Panc1 (cell line): Measurements from ENCODE around the gene VPS26A.

Source experiments
- TCF7L2 ChIP-seq: IDR thresholded peaks from 2 replicates; pipeline ENCODE4 v1.6.1; 2011; ENCODE audit warnings: mild to moderate bottlenecking, low read depth, low read length, inconsistent platforms
- TF ChIP-seq, protein P1 (sequence below): fragments of 450-650 bp; IDR thresholded peaks from 2 replicates; pipeline ENCODE4 v1.5.1; 2017; ENCODE audit warnings: mild to moderate bottlenecking

DNA sequence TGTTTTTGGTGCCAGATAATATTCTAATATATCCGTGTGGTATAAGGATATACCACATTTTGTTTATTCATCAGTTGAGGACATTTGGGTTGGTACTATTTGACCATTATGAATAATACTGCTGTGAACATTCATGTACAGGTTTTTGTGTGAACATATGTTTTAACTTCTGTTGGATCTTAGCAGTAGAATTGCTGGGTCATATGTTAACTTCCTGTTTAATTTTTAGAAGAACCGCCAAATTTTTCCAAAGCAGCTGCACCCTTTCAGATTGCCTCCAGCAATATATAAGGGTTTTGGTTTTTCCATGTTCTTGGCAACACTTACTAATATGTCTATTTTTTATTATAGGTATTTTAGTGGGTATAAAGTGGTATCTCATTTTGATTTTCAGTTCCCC, 22.8 kb downstream of the VPS26A start:
- TF ChIP-seq, protein P1, sequence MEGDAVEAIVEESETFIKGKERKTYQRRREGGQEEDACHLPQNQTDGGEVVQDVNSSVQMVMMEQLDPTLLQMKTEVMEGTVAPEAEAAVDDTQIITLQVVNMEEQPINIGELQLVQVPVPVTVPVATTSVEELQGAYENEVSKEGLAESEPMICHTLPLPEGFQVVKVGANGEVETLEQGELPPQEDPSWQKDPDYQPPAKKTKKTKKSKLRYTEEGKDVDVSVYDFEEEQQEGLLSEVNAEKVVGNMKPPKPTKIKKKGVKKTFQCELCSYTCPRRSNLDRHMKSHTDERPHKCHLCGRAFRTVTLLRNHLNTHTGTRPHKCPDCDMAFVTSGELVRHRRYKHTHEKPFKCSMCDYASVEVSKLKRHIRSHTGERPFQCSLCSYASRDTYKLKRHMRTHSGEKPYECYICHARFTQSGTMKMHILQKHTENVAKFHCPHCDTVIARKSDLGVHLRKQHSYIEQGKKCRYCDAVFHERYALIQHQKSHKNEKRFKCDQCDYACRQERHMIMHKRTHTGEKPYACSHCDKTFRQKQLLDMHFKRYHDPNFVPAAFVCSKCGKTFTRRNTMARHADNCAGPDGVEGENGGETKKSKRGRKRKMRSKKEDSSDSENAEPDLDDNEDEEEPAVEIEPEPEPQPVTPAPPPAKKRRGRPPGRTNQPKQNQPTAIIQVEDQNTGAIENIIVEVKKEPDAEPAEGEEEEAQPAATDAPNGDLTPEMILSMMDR = no peak
- no peak for TF ChIP-seq TCF7L2
